ENCODE data around the gene ENGASE. TPM values are rescaled to one million over a fixed set of nuclear protein-coding genes. Genes with fewer than 3 reads are reported as not detected.

ENGASE gene
- total RNA-seq, 2 experiments from 2014 or later = 41.3 to 41.8 TPM

DNA sequence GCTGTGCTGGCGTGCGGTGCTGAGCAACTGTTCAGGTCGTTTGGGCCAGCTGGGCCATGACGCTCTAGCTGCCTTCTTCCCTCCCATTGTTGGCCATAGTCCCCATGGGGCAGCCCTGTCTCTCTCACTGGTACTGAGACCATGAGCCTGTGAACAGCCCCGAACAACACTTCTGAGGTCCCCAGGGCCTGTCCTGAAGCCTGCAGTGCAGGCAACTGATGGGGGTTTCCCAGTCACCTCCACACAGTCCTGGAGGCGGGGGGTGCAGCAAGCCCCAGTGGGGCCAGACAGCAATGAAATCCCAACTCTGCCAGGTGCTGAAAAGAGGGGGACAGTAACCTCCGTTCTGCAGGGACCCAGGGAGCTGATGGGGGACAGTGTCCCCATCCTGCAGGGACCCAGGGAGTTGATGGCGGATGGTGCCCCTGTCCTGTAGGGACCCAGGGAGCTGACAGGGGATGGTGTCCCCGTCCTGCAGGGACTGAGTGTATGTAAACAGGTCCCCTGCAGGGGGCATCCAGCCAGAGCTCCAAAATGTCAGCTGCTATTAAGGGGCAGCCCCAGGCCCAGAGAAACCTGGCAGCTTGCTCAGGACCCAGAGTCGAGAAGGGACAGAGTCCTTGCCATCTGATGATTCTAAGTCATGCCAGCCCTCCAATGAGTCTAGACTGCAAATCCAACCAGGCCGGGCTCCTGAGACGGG is 30.4 kb downstream of the ENGASE start:
- Mint-ChIP-seq H3K36me3 (ENCODE audit: low read depth) (no peaks in the 10 kb centered on the region), H3K4me3 (no peak overlapping the region), H3K27me3 (peaks cover 6% of the 10 kb centered on the region), H3K9me3 (no peaks in the 10 kb centered on the region), H3K4me1 (ENCODE audit: low read depth) (no peaks in the 10 kb centered on the region), H3K27ac (no peak overlapping the region)
- ChIA-PET POLR2A (no interaction called here), CTCF (no interaction called here)
- ATAC-seq (no peak), DNase-seq (no peak)
- intact Hi-C loops (cut with micrococcal nuclease) = no loop called here
- TF ChIP-seq, protein P1, sequence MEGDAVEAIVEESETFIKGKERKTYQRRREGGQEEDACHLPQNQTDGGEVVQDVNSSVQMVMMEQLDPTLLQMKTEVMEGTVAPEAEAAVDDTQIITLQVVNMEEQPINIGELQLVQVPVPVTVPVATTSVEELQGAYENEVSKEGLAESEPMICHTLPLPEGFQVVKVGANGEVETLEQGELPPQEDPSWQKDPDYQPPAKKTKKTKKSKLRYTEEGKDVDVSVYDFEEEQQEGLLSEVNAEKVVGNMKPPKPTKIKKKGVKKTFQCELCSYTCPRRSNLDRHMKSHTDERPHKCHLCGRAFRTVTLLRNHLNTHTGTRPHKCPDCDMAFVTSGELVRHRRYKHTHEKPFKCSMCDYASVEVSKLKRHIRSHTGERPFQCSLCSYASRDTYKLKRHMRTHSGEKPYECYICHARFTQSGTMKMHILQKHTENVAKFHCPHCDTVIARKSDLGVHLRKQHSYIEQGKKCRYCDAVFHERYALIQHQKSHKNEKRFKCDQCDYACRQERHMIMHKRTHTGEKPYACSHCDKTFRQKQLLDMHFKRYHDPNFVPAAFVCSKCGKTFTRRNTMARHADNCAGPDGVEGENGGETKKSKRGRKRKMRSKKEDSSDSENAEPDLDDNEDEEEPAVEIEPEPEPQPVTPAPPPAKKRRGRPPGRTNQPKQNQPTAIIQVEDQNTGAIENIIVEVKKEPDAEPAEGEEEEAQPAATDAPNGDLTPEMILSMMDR (IDR thresholded peaks at IDR 0.05) = no peak

DNA sequence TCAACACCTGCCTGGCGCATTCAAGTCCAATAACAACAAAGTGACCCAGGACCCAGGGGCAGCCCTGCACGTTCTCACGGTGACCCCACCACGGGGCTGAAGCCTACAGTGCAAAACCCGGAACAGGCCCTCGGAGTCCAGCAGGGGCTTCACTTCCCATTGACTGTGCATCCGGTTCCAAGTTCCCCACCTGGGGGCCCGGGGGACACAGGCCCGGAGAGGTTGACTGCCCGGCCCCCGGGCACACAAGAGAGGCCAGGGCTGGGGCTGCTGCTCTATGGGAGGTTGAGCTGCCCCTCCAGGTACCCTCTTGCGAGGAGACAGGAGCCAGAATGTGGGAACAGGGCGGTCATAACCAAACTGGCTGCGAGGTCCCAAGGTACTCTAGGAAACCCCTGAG is 31.3 kb downstream of the ENGASE start:
- ATAC-seq = no peak
- intact Hi-C loops (cut with micrococcal nuclease) = no loop called here
- H3K9me3 Mint-ChIP-seq = no peaks in the 10 kb centered on the region
- peaks cover 6% of the 10 kb centered on the region for H3K27me3 Mint-ChIP-seq
- no peak for DNase-seq
- TF ChIP-seq, protein P1 (IDR thresholded peaks at IDR 0.05) = no peak
- POLR2A ChIA-PET = no interaction called here
- H3K4me3 Mint-ChIP-seq = no peak overlapping the region
- no peaks in the 10 kb centered on the region for H3K4me1 Mint-ChIP-seq (ENCODE audit: low read depth)
- H3K36me3 Mint-ChIP-seq (ENCODE audit: low read depth) = no peaks in the 10 kb centered on the region
- no peak overlapping the region for H3K27ac Mint-ChIP-seq
- CTCF ChIA-PET = no interaction called here

DNA sequence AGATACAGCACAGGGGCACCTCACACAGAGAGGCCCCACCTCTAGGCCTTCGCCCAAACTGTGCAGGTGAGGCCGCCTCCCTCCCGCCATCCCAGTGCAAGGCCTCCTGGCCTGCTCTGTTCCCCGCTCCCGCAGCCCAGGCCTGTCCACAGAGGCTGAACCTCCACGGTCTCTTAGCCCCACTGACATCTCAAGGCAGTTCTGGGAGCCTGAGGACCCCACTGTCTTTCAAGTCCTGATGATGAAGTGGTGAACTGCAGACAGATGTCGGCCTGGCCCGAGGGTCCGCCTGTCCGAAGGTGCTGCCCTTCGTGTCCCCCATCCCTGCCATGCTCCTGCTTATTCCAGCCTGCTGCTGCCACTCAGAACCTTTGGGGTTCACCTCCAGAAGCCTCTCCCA is 32.3 kb downstream of the ENGASE start:
- Mint-ChIP-seq H3K4me3 (no peak overlapping the region), H3K4me1 (ENCODE audit: low read depth) (no peaks in the 10 kb centered on the region), H3K9me3 (no peaks in the 10 kb centered on the region), H3K27ac (no peak overlapping the region), H3K27me3 (peaks cover 6% of the 10 kb centered on the region), H3K36me3 (ENCODE audit: low read depth) (no peaks in the 10 kb centered on the region)
- ChIA-PET CTCF (no interaction called here), POLR2A (interaction anchor here (0.9 kb wide), 1 partner anchor 17 kb away, joined by 3 read pairs; no protein-coding TSS in a partner anchor)
- intact Hi-C loops (cut with micrococcal nuclease) = no loop called here
- no peak for ATAC-seq
- no peak for DNase-seq
- TF ChIP-seq, protein P1 (IDR thresholded peaks at IDR 0.05) = no peak

- Mint-ChIP-seq H3K4me3 (no peak overlapping the region), H3K27me3 (peaks cover 6% of the 10 kb centered on the region), H3K9me3 (no peaks in the 10 kb centered on the region), H3K36me3 (ENCODE audit: low read depth) (no peaks in the 10 kb centered on the region), H3K27ac (no peak overlapping the region), H3K4me1 (ENCODE audit: low read depth) (no peaks in the 10 kb centered on the region)
- CTCF ChIA-PET = no interaction called here
- TF ChIP-seq, protein P1 (IDR thresholded peaks at IDR 0.05) = no peak
- ATAC-seq = no peak
- no peak for DNase-seq
- intact Hi-C loops (cut with micrococcal nuclease) = no loop called here
- POLR2A ChIA-PET = interaction anchor here (0.9 kb wide), 1 partner anchor 18 kb away, joined by 3 read pairs; no protein-coding TSS in a partner anchor
Measured at GRCh38 chr17:79107499-79108231, 33.0 kb downstream of the ENGASE start.

- TF ChIP-seq, protein P1 (IDR thresholded peaks at IDR 0.05) = no peak
- DNase-seq (no peak), ATAC-seq (no peak)
- no peak overlapping the region for H3K27ac Mint-ChIP-seq
- CTCF ChIA-PET = no interaction called here
- no peaks in the 10 kb centered on the region for H3K27me3 Mint-ChIP-seq
- intact Hi-C loops (cut with micrococcal nuclease) = no loop called here
- H3K36me3 Mint-ChIP-seq (ENCODE audit: low read depth) = no peaks in the 10 kb centered on the region
- no peaks in the 10 kb centered on the region for H3K9me3 Mint-ChIP-seq
- no peak overlapping the region for H3K4me3 Mint-ChIP-seq
- POLR2A ChIA-PET = no interaction called here
- no peaks in the 10 kb centered on the region for H3K4me1 Mint-ChIP-seq (ENCODE audit: low read depth)
Measured at GRCh38 chr17:79108232-79108850, 33.7 kb downstream of the ENGASE start.

Data from activated CD8-positive, alpha-beta T cell treated with anti-CD3 and anti-CD28 coated beads for 36 hours (primary cell).